Keratinocyte (primary cell): Measurements from ENCODE around the gene DHDDS.

Experiments used
- EZH2 ChIP-seq: IDR thresholded peaks from one replicate; pipeline ENCODE4 v1.6.1; 2012; ENCODE audit warnings: inconsistent platforms, mild to moderate bottlenecking, low read length, moderate library complexity
- TF ChIP-seq, protein P1 (sequence below), 3 experiments: IDR thresholded peaks in 1 of 3; conservative IDR thresholded peaks in 1 of 3; optimal IDR thresholded peaks in 1 of 3; 2 replicates in 2 of 3; 3 replicates in 1 of 3; pipeline versions ENCODE3 to v1.5.1; 2011; ENCODE audit warnings: low read length in 3 of 3, mild to moderate bottlenecking in 3 of 3, moderate library complexity in 2 of 3, control low read depth in 1 of 3, inconsistent platforms in 1 of 3; ENCODE audit not compliant: insufficient read depth in 2 of 3; ENCODE audit errors: extremely low read depth in 1 of 3

GRCh38 chr1:26477446-26478152 is 45.5 kb downstream of the DHDDS start:
- TF ChIP-seq EZH2: no peak
- TF ChIP-seq, protein P1, sequence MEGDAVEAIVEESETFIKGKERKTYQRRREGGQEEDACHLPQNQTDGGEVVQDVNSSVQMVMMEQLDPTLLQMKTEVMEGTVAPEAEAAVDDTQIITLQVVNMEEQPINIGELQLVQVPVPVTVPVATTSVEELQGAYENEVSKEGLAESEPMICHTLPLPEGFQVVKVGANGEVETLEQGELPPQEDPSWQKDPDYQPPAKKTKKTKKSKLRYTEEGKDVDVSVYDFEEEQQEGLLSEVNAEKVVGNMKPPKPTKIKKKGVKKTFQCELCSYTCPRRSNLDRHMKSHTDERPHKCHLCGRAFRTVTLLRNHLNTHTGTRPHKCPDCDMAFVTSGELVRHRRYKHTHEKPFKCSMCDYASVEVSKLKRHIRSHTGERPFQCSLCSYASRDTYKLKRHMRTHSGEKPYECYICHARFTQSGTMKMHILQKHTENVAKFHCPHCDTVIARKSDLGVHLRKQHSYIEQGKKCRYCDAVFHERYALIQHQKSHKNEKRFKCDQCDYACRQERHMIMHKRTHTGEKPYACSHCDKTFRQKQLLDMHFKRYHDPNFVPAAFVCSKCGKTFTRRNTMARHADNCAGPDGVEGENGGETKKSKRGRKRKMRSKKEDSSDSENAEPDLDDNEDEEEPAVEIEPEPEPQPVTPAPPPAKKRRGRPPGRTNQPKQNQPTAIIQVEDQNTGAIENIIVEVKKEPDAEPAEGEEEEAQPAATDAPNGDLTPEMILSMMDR (optimal IDR thresholded peaks at IDR 0.05 in 1 of 3, IDR thresholded peaks at IDR 0.05 in 1 of 3, conservative IDR thresholded peaks at IDR 0.05 in 1 of 3; ENCODE audit: extremely low read depth in 1 of 3, insufficient read depth in 2 of 3, low read length in 3 of 3): no peak
